ENCODE results near the gene WDR59.

The WDR59 gene

DNA sequence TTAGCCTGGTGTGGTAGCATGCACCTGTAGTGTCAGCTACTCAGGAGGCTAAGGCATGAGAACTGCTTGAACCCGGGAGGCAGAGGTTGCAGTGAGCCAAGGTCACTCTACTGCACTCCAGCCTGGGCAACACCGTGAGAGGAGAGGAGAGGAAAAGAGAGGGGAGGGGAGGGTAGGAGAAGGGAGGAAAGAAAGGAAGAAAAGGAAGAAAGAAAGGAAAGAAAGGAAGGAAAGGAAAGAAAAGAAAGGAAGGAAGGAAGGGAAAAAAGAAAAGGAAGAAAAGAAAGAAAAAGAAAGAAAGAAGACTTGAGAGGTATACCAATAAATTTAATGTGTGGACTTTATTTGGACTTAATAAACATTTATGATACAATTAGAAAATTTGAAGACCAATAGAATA lies 143.5 kb downstream of the WDR59 start:
- Histone ChIP-seq H3K27ac (no peak overlapping the region), H3K79me2 (no peaks in the 10 kb centered on the region), H3K27me3 (ENCODE audit: control insufficient read depth, insufficient read depth, low read length) (no peaks in the 10 kb centered on the region), H3K9ac (no peak overlapping the region), H3K4me3 (ENCODE audit: low read depth, low read length) (no peak overlapping the region), H3K4me1 (no peaks in the 10 kb centered on the region), H2AFZ (no peak overlapping the region), H3K9me3 (ENCODE audit: control insufficient read depth, low read length) (no peaks in the 10 kb centered on the region), H3K36me3 (ENCODE audit: control insufficient read depth, insufficient read depth, low read length) (no peaks in the 10 kb centered on the region), H3K4me2 (ENCODE audit: low read length) (no peak overlapping the region)
- TF ChIP-seq, protein P1, sequence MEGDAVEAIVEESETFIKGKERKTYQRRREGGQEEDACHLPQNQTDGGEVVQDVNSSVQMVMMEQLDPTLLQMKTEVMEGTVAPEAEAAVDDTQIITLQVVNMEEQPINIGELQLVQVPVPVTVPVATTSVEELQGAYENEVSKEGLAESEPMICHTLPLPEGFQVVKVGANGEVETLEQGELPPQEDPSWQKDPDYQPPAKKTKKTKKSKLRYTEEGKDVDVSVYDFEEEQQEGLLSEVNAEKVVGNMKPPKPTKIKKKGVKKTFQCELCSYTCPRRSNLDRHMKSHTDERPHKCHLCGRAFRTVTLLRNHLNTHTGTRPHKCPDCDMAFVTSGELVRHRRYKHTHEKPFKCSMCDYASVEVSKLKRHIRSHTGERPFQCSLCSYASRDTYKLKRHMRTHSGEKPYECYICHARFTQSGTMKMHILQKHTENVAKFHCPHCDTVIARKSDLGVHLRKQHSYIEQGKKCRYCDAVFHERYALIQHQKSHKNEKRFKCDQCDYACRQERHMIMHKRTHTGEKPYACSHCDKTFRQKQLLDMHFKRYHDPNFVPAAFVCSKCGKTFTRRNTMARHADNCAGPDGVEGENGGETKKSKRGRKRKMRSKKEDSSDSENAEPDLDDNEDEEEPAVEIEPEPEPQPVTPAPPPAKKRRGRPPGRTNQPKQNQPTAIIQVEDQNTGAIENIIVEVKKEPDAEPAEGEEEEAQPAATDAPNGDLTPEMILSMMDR (IDR thresholded peaks at IDR 0.05) = no peak

DNA sequence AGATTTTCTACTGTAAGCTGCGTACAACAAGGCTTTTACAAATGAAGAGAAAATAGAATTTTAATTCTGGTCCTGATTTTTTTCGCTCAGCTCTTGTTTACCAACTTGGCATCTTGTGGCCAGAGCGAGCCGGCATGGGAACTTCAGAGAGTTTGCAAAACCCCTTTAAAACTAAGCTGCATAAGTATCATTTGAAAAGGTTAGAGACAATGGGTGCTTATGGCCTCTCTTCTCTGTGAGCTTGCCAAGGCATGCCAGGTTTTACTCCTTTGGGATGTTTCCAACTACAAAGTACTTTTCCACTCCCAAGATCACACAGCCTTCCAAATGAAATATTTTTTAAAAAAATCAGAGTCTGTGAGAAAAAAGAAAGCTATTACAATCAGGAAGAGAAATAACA lies 147.9 kb downstream of the WDR59 start:
- Histone ChIP-seq H3K36me3 (ENCODE audit: control insufficient read depth, insufficient read depth, low read length) (no peaks in the 10 kb centered on the region), H3K9ac (no peak overlapping the region), H3K79me2 (no peaks in the 10 kb centered on the region), H3K4me2 (ENCODE audit: low read length) (no peak overlapping the region), H3K9me3 (ENCODE audit: control insufficient read depth, low read length) (no peaks in the 10 kb centered on the region), H3K4me3 (ENCODE audit: low read depth, low read length) (no peak overlapping the region), H3K27me3 (ENCODE audit: control insufficient read depth, insufficient read depth, low read length) (no peaks in the 10 kb centered on the region), H2AFZ (no peak overlapping the region), H3K4me1 (no peaks in the 10 kb centered on the region), H3K27ac (no peak overlapping the region)
- TF ChIP-seq, protein P1 (IDR thresholded peaks at IDR 0.05) = no peak

DNA sequence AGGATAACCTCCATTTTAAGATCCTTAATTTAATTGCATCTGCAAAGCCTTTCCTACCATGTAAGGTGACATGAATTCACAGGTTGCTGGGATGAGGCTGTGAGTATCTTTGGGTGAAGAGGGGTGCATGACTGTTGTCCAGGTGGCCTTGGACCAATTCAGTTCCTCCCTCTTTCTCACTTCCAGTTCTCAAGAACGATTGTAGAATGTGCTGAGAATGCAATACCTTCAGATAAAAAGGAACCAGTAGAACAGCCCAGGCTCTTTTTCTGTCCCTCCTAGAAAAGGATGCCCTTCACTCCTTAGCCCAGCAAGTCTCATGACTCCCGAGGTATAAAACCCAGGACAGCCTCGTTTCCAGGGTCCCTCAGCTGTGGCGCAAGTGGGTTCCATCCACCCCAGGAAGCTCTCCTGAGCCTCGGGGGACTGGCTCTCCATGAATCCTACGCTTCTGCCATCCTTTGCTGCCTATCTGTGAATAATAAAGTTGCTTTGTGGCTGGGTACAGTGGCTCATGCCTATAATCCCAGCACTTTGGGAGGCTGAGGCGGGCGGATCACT lies 148.7 kb downstream of the WDR59 start:
- no peak overlapping the region for H2AFZ ChIP-seq
- no peaks in the 10 kb centered on the region for H3K36me3 ChIP-seq (ENCODE audit: control insufficient read depth, insufficient read depth, low read length)
- H3K79me2 ChIP-seq = no peaks in the 10 kb centered on the region
- TF ChIP-seq, protein P1 (IDR thresholded peaks at IDR 0.05) = no peak
- H3K4me1 ChIP-seq = no peaks in the 10 kb centered on the region
- H3K9me3 ChIP-seq (ENCODE audit: control insufficient read depth, low read length) = no peaks in the 10 kb centered on the region
- no peak overlapping the region for H3K27ac ChIP-seq
- H3K27me3 ChIP-seq (ENCODE audit: control insufficient read depth, insufficient read depth, low read length) = no peaks in the 10 kb centered on the region
- H3K4me2 ChIP-seq (ENCODE audit: low read length) = no peak overlapping the region
- no peak overlapping the region for H3K9ac ChIP-seq
- H3K4me3 ChIP-seq (ENCODE audit: low read depth, low read length) = no peak overlapping the region

DNA sequence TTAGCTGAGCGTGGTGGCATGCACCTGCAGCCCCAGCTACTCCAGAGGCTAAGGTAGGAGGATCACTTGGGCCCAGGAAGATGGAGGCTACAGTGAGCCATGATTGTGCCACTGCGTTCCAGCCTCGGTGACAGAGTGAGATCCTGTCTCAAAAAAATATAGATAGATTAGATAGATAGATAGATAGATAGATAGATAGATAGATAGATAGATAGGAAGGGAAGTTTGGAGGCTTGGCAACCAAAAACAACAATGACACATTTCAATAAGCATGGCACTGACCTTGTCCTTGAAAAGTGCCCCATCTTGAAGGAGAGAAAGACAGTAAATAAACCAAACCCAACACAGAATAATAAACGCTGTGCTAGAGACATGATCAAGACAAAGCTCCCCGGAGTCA lies 152.7 kb downstream of the WDR59 start:
- TF ChIP-seq, protein P1 (IDR thresholded peaks at IDR 0.05) = no peak
- Histone ChIP-seq H3K9me3 (ENCODE audit: control insufficient read depth, low read length) (no peaks in the 10 kb centered on the region), H3K27ac (no peak overlapping the region), H3K4me2 (ENCODE audit: low read length) (no peak overlapping the region), H3K9ac (no peak overlapping the region), H3K36me3 (ENCODE audit: control insufficient read depth, insufficient read depth, low read length) (no peaks in the 10 kb centered on the region), H3K79me2 (no peaks in the 10 kb centered on the region), H3K4me1 (no peaks in the 10 kb centered on the region), H3K4me3 (ENCODE audit: low read depth, low read length) (no peak overlapping the region), H2AFZ (no peak overlapping the region), H3K27me3 (ENCODE audit: control insufficient read depth, insufficient read depth, low read length) (no peaks in the 10 kb centered on the region)

DNA sequence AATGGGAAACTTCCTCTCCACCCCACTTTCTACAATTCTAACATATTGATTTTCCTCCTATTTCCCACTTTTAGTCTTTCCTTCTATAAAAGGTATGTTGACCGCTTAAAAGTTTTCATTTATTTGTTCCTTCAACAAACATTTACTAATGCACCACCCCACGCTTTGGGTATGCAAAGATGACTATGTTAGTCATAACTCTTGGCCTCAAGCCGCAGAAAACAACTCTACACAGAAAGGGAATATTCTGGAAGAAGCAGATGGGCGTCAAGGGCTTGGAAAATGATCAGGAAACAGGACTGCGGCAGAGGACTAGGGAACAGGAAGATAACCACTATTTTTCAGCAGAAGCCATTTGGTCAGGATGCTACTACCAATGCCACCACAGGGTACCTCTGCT lies 153.5 kb downstream of the WDR59 start:
- no peaks in the 10 kb centered on the region for H3K36me3 ChIP-seq (ENCODE audit: control insufficient read depth, insufficient read depth, low read length)
- no peaks in the 10 kb centered on the region for H3K4me1 ChIP-seq
- no peak overlapping the region for H3K27ac ChIP-seq
- H3K27me3 ChIP-seq (ENCODE audit: control insufficient read depth, insufficient read depth, low read length) = no peaks in the 10 kb centered on the region
- no peak overlapping the region for H2AFZ ChIP-seq
- TF ChIP-seq, protein P1 (IDR thresholded peaks at IDR 0.05) = no peak
- H3K9ac ChIP-seq = no peak overlapping the region
- H3K4me2 ChIP-seq (ENCODE audit: low read length) = no peak overlapping the region
- no peak overlapping the region for H3K4me3 ChIP-seq (ENCODE audit: low read depth, low read length)
- no peaks in the 10 kb centered on the region for H3K79me2 ChIP-seq
- H3K9me3 ChIP-seq (ENCODE audit: control insufficient read depth, low read length) = no peaks in the 10 kb centered on the region
